Kasumi-1 (cell line): Measurements from ENCODE around the gene DNAJC15.
A peak's percentile ranks its signal among the peaks of the same experiment; 100 is the strongest.
"Not testable (repeated sequence)": the region's sequence is repeated elsewhere in the genome, so short reads cannot be mapped to it uniquely, and the experiment has no call there.

Experiments
- DNase-seq, 2 experiments: peaks; one replicate each; lab custom pipeline; 2025; lab: John Stamatoyannopoulos, UW

The DNAJC15 gene

DNA sequence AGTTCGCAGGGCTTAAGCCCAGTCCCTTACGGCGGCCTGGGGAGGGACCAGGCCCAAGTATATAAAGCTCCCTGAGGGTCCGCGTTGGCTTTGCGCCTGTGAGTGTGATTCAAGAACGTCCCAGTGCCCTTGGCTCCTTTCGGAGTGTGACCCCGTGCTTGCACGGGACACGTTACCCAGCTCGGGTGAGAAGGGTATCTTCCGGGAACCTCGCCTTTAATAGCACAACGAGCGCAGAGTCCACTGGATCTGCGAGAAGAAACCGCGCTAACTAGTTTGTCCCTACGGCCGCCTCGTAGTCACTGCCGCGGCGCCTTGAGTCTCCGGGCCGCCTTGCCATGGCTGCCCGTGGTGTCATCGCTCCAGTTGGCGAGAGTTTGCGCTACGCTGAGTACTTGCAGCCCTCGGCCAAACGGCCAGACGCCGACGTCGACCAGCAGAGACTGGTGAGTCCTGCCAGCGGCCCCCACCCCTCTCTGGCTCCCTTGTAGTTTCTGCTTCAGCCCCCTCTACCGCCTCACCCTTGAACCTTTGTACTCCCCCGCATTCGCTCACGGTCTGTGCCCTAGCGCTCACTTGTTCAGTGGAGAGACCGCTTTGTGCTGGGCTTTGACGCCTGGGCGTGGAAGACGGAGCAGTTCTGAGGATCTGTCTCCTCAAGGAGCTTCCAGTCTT lies at the start of gene DNAJC15:
Gene DNAJC15 (plus strand): TSS at position 298 of the 675 bp plus-strand sequence. CDS start 41 bp downstream, at position 339.
- no peak for DNase-seq

DNA sequence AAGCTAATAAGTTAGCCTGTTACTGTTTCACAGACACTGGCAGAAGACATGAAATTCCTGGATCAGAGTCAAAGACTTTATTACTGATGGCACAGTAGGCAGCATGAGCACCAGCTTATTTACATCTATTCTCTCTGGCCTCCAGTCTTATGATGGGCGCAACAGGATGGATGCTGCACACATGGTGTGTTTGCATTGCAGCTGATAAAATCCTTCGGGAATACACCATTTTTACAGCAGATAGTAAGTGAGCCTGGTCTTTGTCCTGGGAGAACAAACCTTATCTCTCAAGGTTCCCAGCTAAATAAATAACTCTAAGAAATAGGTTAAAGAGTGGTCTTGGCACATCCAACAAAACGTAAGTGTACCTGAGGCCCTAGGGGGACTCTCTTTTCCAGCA lies 47.3 kb upstream of the DNAJC15 start:
- no peak for DNase-seq

DNA sequence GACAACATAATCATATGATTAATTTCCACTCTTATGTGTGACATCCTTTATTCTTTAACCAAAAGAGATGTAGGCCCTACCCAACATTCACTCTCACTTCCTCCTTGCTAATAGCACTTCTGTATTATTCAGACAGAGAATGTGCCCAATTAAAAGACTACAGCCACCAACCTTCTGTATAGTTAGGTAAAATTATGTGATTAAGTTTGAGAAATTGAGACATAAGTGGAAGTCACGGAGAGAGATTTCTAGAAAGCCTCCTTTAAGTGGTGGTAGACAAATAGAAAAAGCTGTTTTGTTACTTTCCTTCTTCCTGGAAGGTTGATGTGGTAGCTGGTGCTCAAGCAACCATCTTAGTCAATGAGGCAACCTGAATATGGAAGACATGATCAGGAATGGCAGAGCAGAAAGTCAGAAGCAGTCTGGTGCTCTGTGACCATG lies 46.1 kb upstream of the DNAJC15 start:
- DNase-seq = no peak

DNA sequence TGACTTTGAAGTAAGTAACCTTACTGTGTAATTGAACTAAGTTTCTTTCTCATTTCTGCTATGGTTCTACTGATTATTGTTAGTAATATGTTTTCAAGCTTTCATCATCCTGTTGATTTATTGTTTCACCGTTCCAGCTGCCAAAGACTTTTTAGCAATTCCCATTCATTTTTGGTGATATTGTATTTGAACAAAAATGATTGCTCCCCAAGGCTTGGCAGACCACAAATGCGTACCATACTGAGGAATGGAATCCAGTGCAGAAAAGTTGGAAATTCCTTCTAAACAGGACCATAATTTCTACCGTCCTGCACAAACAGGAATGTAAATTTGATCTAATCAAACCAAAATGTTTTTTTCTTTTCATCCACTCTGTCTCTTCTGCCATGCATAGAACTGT lies 42.1 kb upstream of the DNAJC15 start:
- DNase-seq = no peak

DNA sequence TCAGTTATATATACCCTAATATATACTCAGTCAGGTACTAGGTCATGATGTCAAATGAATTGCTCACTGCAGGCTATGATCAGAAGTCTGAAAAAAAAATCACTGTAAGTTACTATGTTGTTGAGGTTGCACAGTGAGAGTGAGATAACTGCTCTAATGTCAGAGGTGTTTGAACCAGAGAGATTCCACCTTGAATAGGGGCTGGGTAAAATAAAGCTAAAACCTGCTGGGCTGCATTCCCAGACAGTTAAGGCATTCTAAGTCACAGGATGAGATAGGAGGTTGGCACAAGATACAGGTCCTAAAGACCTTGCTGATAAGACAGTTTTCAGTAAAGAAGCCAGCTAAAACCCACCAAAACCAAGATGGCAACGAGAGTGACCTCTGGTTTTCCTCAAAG lies 41.5 kb upstream of the DNAJC15 start:
- no peak for DNase-seq

DNA sequence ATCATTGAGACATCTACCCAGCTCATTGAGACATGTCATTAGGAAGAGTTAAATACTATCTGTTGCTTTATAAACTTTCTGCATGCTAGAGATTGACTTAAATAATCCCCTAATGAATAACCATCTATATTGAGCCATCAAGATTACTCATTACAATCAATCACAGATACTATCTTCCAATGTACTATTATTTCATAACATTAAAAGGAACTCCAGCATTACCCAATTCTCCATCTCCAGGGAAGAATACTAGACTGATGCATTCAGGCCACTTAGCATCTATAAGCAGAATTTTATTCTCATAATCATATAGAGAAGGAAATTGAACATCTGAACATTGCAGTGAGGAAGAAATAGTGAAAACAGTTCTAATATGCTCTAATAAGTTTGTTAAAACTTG lies 39.4 kb upstream of the DNAJC15 start:
- DNase-seq = no peak

DNA sequence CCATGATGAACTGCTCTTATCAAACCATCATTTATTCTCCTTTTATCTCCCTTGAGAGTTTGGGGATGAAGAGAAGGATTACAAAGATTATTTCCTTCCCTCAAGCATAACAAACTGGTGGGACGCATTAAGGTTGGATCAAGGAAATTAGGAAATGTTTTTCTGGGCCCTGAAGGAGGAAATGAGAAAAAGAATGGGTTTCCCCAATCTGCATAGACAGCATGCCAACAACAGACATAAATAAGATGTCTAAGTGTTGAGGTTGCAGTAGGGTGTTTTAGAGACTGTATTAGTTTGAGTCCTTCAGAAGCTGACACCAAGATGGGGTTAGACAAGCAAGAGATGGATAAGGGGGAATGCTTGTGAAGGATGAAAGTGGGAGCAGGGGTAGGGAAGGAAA lies 38.7 kb upstream of the DNAJC15 start:
- no peak for DNase-seq

DNA sequence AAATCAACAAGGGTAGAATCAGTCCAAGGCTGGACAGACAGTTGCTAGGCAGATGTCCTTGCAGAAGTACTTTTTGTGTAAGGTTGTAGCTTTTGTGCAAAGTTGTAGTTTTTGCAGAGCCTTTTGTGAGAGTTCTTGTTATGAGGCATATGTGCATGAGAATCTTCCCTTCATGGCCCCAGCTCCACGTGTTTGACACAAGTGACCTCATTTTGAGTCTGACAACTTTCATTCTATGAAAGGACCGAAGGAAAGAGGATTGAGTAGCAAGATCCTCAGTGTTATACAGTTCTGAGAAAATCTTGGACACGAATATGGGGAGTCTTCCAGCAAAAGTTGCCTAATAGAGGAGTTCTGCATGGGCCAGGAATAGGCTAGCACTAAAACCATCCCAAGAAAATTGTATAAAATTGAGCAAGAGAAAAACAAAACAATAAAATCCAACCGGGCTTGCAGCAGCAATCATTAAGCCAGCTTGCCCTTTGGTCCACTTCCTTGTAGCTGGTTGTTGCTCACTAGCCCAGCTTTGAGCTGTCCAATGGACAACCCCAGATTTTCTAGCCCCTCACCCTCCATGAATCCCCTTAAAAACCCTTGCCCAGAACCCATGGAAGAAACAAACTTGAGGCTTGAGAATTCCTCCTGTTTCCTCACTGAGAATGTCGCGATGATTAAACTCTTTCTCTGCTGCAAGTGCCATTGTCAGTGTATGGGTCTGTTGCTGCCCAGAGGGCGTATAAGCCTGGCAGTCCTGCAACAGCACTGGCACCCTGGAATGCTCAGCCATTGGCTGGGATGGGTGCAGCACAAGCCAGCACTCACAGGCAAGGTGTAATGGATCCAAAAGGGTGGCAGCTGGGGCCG lies 37.8 kb upstream of the DNAJC15 start:
- no peak for DNase-seq

DNA sequence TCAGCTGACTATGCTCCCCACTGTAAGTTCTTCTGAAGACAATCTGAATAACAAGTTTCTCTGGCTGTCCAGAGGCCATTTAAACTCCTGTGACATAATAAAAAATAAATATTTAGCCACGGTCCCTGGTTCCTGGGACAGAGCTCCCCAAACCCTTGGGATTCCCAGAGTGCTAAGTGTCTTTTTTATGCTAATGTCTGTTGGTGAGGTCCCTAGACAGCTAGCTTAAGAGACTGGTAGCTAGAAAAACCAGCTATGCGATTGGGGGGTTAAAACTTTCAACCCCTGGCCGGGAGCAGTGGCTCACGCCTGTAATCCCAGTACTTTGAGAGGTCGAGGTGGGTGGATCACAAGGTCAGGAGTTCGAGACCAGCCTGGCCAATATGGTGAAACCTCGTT lies 37.2 kb upstream of the DNAJC15 start:
- no peak for DNase-seq

DNA sequence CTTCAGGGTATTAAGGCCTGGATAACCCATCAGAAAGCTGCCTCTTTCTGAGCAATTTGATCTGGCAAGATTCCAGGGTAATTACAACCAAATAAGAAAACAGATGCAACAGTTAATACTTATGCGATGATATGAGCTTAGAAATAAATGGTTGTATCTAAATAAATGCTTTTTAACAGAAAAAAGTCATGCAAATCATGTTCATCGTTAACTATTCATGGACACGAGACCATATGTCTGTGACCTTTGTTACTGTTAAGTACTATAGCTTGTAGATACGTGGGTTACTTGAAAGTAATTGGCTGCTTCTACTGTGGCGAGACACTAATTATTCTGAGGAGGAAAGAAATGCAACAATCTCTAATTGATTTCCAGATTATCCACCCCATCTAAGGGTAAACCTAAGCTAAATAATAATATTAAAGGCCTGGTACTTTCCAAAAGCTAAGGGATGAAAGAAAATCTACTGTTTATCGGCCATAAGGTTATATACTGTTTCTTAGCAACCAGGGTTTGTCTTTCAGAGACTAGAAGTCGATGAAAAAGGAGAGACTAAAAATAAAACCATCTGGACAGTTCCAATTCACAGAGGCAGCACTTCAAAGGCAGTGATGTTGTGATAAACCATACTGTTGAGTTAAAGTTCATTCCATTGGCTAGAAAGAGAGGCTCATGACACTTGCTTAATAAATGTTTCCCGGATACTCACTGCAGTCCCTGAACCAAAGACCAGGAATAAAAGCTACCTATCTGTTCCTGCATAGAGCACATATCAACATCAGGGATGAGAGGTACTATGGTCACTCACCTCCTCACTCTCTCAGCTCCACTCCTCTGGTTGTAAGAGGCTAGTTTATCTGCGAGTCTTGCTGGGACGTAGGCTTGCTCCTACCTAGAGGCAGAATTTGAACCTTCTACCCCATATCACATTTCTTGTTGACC lies 32.8 kb upstream of the DNAJC15 start:
- DNase-seq = no peak

DNA sequence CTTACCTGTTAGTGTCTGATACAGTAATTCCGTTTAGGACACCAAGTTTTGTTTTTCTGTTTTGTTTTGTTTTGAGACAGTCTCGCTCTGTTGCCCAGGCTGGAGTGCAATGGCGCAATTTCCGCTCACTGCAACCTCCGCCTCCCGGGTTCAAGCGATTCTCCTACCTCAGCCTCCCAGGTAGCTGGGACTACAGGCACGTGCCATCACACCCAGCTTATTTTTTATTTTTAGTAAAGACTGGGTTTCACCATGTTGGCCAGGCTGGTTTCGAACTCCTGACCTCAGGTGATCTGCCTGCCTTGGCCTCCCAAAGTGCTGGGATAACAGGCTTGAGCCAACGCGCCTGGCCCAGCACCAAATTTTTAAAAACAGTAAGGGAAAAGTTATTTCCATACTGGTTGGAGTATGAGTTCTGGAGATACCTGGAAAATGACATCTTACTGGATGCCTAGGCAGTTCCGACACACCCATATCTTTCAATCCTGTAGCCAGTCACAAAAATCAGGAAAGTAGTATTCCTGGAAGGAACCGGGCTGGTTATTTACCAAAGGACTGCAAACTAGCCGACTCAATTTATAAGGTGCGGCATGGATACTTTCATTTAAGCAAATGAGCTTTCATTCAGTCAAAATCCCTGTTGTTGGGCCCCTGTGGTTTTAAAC lies 32.0 kb upstream of the DNAJC15 start:
- DNase-seq = not testable (repeated sequence)

DNA sequence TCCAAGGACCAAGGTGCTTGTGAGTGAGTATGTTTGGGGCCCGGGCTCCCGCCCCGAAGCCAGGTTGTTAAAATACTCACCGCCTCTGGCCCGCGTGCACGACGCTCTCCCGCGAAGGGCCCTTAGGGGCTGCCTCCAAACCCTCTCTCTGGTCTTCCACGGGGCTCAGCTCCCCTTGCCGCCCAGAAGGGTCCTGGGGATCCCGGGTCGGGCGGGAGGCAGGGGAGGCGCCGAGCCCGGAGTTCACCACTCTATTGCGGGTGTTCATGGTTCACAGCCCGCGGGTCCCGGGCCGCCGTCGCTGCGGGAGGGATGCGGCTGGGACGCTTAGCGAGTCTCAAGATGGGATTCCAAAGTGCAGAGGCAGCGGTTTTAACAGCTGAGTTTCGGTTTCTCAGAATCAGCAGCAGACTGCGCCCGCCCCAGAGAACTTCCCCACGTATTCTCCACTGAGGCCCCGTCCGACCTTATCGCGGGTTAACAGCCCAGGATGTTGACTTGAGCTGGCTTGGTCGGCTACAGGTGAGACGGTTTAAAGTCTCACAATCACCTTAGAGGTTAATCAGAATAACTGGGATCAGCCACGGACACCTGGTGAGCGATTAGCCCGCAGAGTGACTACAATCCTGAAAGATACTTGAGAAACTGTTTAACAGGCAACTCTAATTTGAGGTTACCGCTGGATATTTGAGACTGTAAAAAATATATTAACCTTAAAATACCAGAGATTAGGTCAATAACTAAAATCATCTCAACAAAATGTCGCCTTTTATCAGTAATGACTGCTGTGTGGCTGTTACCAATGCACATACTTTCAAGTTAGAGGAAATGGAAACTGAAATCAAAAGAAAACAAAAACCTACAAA lies 31.3 kb upstream of the DNAJC15 start, which contains the start of gene EPSTI1:
Gene EPSTI1 (minus strand): TSS at position 344 of the 866 bp plus-strand sequence. CDS start 76 bp downstream, at position 268.
- DNase-seq = peak; percentile 13 to 20

DNA sequence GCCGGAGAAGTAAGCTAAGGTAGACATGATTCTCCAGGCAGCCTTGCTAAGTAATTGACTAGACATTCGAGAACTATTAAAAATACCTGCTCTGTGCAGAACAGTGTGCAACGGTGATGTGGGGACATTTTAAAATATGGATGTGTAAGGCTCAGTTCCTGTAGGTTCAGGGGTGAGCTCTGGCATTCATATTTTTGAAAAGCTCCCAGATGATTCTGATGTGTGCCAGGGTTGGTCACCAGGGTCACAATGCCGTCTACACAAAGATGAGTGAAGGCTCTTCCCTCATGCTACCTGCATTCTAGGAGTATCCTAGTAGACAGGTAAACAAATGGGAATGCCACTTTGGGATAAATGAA lies 30.6 kb upstream of the DNAJC15 start:
- DNase-seq = no peak

DNA sequence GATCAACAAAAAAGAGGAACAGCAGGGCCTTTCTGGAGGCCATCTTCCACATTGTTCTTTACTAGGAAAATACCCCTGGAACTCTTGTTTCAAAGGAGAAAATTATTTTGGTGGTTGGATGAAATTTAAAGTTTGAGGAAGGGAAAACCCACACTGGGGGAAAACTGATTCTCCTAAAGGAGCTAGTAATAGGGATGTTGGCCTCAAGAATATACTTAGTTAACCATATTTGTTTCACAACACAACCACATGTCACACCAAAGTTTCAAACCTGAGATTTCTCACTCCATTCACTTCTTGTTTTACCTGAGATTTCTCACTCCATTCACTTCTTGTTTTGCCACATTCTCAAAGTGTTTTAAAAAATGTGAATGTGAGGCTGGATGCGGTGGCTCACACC lies 28.5 kb upstream of the DNAJC15 start:
- no peak for DNase-seq

DNA sequence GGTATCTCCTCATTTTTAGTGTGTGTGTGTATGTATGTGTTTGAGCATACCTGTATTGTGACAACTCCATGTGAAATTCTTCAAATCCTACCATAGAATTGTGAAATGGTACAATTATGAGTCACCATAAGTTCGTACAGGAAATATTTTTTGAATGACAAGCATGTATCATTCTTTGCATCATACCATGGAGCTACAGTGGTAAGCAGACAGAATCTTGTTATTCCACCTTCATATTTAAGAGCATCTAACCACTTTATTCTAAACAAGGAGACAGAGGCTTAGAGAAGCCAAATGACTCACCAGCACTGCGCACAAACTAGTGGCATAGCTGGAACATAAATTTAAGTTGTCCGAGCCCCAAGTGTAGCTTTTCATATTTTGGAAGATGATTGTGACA lies 26.8 kb upstream of the DNAJC15 start:
- DNase-seq = no peak

DNA sequence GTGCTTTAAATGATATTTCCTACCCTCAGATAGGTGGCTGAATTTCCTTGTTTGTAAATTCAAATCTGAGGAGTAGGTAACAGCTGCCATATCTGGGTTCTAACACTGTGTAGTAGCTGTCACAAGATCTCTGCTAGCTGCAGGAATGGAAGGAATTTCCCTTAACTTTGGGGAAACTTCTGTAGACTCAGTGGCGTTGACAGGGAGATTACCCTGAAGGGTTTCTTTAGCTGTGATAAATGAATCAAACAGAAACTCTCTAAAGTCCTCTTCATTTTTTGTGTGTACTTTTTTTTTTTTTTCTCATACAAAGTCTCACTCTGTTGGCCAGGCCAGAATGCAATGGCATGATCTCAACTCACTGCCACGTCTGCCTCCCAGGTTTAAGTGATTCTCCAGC lies 26.0 kb upstream of the DNAJC15 start:
- no peak for DNase-seq

DNA sequence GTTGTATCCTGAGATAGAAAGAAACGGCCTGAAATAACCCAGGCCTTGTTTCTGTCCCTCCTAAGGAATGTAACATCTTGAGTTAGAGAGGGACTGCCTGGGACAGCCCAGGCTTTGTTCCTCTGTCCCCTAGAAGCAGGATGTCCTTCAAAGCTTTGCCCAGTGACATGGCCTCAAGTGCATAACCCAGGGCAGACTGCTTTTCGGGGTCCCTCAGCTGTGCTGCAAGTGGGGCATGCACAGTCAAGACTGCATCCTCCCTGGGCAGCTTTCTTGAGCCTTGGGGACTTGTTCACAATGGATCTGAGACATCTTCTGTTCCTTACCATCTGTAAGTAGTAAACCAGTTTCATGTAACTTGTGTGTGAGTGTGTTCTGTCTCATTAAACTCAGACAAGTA lies 23.9 kb upstream of the DNAJC15 start:
- DNase-seq = no peak

DNA sequence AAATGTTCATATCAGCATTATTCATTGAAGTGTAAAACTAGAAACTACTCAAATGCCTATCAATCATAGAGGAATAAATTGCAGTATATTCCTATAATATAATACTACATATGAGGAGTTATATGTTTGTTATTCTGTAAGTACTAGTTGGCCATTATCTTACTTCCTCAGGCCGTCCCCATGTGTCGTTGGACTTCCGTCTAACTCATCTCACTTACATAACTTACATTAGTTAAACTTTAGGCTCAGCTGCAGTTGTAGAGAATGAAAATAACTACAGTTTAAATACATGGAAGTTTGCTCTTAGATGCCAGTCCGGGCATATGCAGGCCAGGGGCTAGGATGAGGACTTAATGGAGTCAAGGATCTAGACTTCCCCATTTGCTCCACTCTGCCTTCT lies 22.7 kb upstream of the DNAJC15 start:
- no peak for DNase-seq

DNA sequence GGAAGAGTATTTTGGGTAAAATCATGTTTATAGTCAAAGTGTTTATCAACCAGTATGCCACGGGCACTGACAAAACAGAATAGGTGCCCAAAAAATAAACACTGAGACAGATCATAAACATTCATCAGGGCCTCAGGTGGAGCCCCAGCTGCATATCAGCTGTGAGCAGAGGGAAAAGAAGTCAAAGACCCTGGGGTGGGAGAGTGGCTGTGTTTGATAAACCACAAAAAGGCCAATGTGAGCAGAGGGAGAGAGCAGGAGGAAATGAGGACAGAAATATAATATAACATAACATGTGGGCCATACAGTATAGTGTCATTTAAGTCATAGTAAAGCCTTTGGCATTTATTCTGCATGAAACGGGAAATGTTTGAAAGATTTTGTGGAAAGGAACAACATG lies 21.4 kb upstream of the DNAJC15 start:
- DNase-seq = no peak

DNA sequence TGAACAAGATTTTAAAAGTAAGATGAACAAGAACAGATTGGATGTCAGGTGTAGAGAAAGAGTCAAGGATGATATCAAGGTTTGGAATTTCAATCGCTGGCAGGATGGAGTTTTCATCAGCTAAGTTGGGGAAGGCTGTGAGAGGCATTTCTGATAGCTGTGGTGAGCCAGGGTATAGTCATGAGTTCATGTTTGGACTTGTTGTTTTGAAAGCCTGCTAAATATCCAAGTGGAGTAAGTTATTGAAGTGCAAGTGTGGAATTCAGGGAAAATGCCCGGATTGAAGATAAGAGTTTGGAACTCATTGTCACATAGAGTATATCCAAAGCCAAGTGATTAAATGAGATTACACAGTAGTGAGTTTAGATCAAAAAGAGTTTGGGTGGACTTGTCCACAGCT lies 20.4 kb upstream of the DNAJC15 start:
- DNase-seq = no peak

DNA sequence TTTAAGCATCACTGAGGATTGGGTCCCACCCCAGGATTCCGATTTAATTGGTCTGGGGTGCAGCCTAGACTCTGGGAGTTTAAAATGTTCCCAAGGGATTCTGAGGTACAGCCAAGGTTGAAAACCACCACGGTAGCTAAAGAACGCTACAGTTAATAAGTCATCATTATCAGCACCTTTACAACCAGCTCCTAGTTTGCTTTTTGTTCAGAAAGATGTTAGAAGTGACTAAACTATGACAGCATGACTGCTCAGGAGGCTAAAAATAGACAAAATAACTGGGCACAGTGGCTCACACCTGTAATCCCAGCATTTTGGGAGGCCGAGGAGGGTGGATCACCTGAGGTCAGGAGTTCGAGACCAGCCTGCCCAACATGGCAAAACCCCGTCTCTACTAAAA lies 19.7 kb upstream of the DNAJC15 start:
- DNase-seq = no peak
